Measurements from ENCODE around the gene NEDD4L. TPM values are rescaled to one million over a fixed set of nuclear protein-coding genes. Genes with fewer than 3 reads are reported as not detected.

Gene NEDD4L
- polyA plus RNA-seq, 1 experiment = 14.1 TPM

- Histone ChIP-seq H3K36me3 (ENCODE audit: control insufficient read depth, insufficient read depth, low read length) (no peaks in the 10 kb centered on the region), H3K27me3 (ENCODE audit: control insufficient read depth, insufficient read depth, low read length) (peaks cover 1% of the 10 kb centered on the region; the same call in 1 of the 2 replicates), H3K4me3 (ENCODE audit: low read depth, low read length) (no peak overlapping the region)
- POLR2A ChIA-PET = no interaction called here
- DNase-seq (ENCODE audit: low read depth) = no peak
- TF ChIP-seq CTCF (IDR thresholded peaks at IDR 0.05; ENCODE audit: insufficient read depth, low read depth, low read length) = no peak
- CTCF ChIA-PET = no interaction called here
Measured at GRCh38 chr18:58443671-58444070, 399.6 kb downstream of the NEDD4L start.

GRCh38 chr18:58446391-58447060, 402.5 kb downstream of the NEDD4L start:
- no peak overlapping the region for H3K4me3 ChIP-seq (ENCODE audit: low read depth, low read length)
- CTCF ChIA-PET = no interaction called here
- DNase-seq (ENCODE audit: low read depth) = no peak
- no peaks in the 10 kb centered on the region for H3K27me3 ChIP-seq (ENCODE audit: control insufficient read depth, insufficient read depth, low read length)
- no peaks in the 10 kb centered on the region for H3K36me3 ChIP-seq (ENCODE audit: control insufficient read depth, insufficient read depth, low read length)
- TF ChIP-seq CTCF (IDR thresholded peaks at IDR 0.05; ENCODE audit: insufficient read depth, low read depth, low read length) = no peak
- POLR2A ChIA-PET = no interaction called here

DNA sequence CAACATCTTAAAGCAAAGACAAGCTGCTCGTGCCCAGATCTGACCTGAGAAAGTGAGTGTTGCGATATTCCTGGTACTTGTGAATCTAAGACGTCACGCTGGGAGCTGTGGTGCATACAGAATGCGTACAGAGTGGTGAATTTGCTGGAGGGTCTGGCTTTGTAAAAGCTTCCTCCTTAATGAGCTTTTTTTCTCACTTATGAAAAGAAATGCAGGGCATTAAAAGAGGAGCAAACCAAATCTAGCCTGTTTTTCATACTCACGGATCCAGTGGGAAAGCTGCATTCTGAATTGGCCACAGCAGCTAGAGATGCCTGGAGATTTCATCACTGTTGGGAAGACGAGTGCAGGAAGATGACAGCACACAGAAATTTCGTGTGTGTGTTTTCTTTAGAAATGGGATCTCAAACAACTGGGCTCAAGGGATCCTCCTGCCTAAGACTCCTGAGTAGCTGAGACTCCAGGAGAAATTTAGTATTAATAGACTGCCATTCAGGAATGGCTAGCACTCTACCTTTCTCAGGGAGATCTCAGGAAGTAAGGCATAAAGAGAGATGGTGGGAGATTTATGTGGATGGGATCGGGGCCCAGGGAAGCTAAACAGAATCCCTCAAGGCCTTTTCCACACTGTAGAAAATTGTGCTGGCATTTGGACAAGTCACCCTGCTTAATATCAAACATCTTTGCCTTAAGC, 403.5 kb downstream of the NEDD4L start:
- POLR2A ChIA-PET = no interaction called here
- H3K27me3 ChIP-seq (ENCODE audit: control insufficient read depth, insufficient read depth, low read length) = no peaks in the 10 kb centered on the region
- no peaks in the 10 kb centered on the region for H3K36me3 ChIP-seq (ENCODE audit: control insufficient read depth, insufficient read depth, low read length)
- TF ChIP-seq CTCF (IDR thresholded peaks at IDR 0.05; ENCODE audit: insufficient read depth, low read depth, low read length) = no peak
- no peak overlapping the region for H3K4me3 ChIP-seq (ENCODE audit: low read depth, low read length)
- CTCF ChIA-PET = interaction anchor here (0.8 kb wide), 1 partner anchor 17 kb away, joined by 3 read pairs; no protein-coding TSS in a partner anchor
- DNase-seq (ENCODE audit: low read depth) = no peak

DNA sequence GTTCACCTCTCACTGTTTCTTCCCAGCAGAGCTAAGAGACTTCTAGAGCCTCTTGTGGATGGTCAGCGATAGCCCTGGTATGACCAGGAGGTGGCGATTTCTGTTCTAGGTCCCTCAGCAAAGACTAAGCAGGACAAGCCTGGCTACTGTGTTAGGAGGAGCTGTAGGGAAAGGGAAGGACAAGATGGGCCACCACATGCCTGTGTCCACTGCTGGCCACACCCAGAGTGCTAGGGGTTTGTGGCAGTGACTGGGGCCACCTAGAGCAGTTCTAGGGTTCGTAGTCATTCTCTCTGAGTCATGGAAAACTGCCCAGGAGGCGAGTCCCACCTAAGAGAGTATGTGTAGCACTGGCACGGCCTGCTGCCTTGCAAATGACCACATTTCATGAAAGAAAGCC, 405.4 kb downstream of the NEDD4L start:
- Histone ChIP-seq H3K4me3 (ENCODE audit: low read depth, low read length) (no peak overlapping the region), H3K36me3 (ENCODE audit: control insufficient read depth, insufficient read depth, low read length) (no peaks in the 10 kb centered on the region), H3K27me3 (ENCODE audit: control insufficient read depth, insufficient read depth, low read length) (no peaks in the 10 kb centered on the region; the same call in 1 of the 2 replicates)
- POLR2A ChIA-PET = no interaction called here
- TF ChIP-seq CTCF (IDR thresholded peaks at IDR 0.05; ENCODE audit: insufficient read depth, low read depth, low read length) = no peak
- DNase-seq (ENCODE audit: low read depth) = no peak
- CTCF ChIA-PET = interaction anchor here (1.1 kb wide), 1 partner anchor 80 kb away, joined by 3 read pairs; no protein-coding TSS in a partner anchor

Small RNAs within 50 kb of the gene (small RNA-seq; reads per million reads assigned to genes)
- gene HMGN1P30 (ENCODE audit: insufficient read length, low read depth, low replicate concordance) = not detected
- gene MIR3591 (ENCODE audit: insufficient read length, low read depth, low replicate concordance) = not detected

Other genes starting within 250 kb of the NEDD4L start
- 53.3 and 84.5 TPM in 2 replicates for gene ATP8B1, start 240.9 kb upstream of the NEDD4L start, polyA plus RNA-seq (2011; rRNA removed)

All from BJ (cell line).